Measurements from ENCODE around the gene EVL. TPM values are rescaled to one million over a fixed set of nuclear protein-coding genes. Genes with fewer than 3 reads are reported as not detected.

EVL gene
- total RNA-seq, 2 experiments from 2014 or later, result 206 to 298 TPM

DNA sequence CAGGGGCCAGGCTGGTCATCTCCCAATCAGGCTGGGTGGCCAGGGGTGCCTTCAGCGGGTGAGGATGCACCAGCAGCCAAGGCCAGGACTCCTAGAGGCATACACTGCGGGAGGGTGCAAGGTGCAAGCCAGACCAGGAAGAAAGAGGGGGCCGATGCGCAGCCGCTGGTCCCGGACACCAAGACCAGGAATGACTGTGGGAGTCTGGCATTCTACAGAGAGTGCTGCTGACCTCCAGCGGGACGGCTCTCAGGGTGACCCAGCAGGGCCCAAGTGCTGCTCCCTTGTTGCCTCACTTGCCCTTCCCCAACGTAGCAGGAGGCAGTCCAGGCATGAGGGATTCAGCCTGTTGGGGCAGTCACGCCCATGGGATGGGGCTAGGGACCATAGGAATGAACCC, 58.4 kb downstream of the EVL start:
- H3K9me2 ChIP-seq (ENCODE audit: insufficient read depth, low read length), result no peaks in the 10 kb centered on the region
- H3K4me2 ChIP-seq (ENCODE audit: low read length), result no peak overlapping the region
- CTCF ChIA-PET (ENCODE audit: unreplicated experiment), result no interaction called here
- intact Hi-C loops (cut with micrococcal nuclease; ENCODE audit: unreplicated experiment), result no loop called here
- POLR2A ChIA-PET, result no interaction called here
- no peaks in the 10 kb centered on the region for H3K4me1 ChIP-seq (ENCODE audit: insufficient read depth, low read length, poor library complexity, severe bottlenecking)
- no peak overlapping the region for H3K27ac ChIP-seq (ENCODE audit: low read depth, low read length, poor library complexity, severe bottlenecking)
- no peaks in the 10 kb centered on the region for H4K20me1 ChIP-seq (ENCODE audit: insufficient read depth, low read length)
- no peaks in the 10 kb centered on the region for H3K79me2 ChIP-seq (ENCODE audit: insufficient read depth, low read depth, low read length)
- H3K9me3 ChIP-seq (ENCODE audit: low read length), result no peaks in the 10 kb centered on the region
- H3K36me3 ChIP-seq (ENCODE audit: insufficient read depth, low read length), result peaks cover 50% of the 10 kb centered on the region; the same call in 1 of the 2 replicates
- TF ChIP-seq, protein P1, sequence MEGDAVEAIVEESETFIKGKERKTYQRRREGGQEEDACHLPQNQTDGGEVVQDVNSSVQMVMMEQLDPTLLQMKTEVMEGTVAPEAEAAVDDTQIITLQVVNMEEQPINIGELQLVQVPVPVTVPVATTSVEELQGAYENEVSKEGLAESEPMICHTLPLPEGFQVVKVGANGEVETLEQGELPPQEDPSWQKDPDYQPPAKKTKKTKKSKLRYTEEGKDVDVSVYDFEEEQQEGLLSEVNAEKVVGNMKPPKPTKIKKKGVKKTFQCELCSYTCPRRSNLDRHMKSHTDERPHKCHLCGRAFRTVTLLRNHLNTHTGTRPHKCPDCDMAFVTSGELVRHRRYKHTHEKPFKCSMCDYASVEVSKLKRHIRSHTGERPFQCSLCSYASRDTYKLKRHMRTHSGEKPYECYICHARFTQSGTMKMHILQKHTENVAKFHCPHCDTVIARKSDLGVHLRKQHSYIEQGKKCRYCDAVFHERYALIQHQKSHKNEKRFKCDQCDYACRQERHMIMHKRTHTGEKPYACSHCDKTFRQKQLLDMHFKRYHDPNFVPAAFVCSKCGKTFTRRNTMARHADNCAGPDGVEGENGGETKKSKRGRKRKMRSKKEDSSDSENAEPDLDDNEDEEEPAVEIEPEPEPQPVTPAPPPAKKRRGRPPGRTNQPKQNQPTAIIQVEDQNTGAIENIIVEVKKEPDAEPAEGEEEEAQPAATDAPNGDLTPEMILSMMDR (conservative IDR thresholded peaks at IDR 0.05; ENCODE audit: low read length), result no peak
- TF ChIP-seq EZH2phosphoT487 (IDR thresholded peaks at IDR 0.05; ENCODE audit: borderline replicate concordance, low read depth, low read length), result no peak
- H3K4me3 ChIP-seq (ENCODE audit: low read depth, low read length, poor library complexity, severe bottlenecking), result no peak overlapping the region
- DNase-seq (ENCODE audit: low spot score), result no peak
- no peak overlapping the region for H2AFZ ChIP-seq (ENCODE audit: low read length)
- no TSS peak for BruUV-seq (replicated peaks)

DNA sequence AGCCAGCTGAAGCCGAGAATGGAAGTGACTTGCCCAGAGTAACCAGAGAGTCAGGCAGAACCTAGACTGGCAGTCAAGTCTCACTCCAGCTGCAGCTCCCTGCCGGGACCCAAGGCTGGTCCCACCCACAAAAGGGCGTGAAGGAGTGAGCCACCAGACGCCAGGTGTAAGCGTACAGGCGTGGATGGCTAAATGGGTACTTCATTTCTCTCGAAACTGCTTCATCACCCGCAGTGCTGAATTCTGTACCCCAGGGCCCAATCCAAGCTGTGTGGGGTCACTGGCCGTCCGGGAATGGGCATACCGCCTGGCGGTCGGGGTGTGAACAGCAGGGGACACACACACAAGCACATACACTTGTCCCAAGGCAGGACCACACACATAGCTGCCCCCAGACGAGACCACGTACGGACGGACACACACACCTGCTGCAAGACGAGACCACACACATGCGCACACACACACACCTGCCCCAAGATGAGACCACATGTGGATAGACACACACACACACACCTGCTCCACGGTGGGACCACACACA, 59.4 kb downstream of the EVL start:
- CTCF ChIA-PET (ENCODE audit: unreplicated experiment), result no interaction called here
- DNase-seq (ENCODE audit: low spot score), result no peak
- no peak overlapping the region for H3K4me3 ChIP-seq (ENCODE audit: low read depth, low read length, poor library complexity, severe bottlenecking)
- POLR2A ChIA-PET, result no interaction called here
- H3K9me3 ChIP-seq (ENCODE audit: low read length), result no peaks in the 10 kb centered on the region
- no peak overlapping the region for H3K27ac ChIP-seq (ENCODE audit: low read depth, low read length, poor library complexity, severe bottlenecking)
- BruUV-seq (replicated peaks), result no TSS peak
- H3K4me1 ChIP-seq (ENCODE audit: insufficient read depth, low read length, poor library complexity, severe bottlenecking), result no peaks in the 10 kb centered on the region
- H3K4me2 ChIP-seq (ENCODE audit: low read length), result no peak overlapping the region
- TF ChIP-seq, protein P1 (conservative IDR thresholded peaks at IDR 0.05; ENCODE audit: low read length), result no peak
- no peak for TF ChIP-seq EZH2phosphoT487 (IDR thresholded peaks at IDR 0.05; ENCODE audit: borderline replicate concordance, low read depth, low read length)
- H3K9me2 ChIP-seq (ENCODE audit: insufficient read depth, low read length), result no peaks in the 10 kb centered on the region
- no peaks in the 10 kb centered on the region for H4K20me1 ChIP-seq (ENCODE audit: insufficient read depth, low read length)
- intact Hi-C loops (cut with micrococcal nuclease; ENCODE audit: unreplicated experiment), result no loop called here
- peaks cover 51% of the 10 kb centered on the region; the same call in 1 of the 2 replicates for H3K36me3 ChIP-seq (ENCODE audit: insufficient read depth, low read length)
- no peak overlapping the region for H2AFZ ChIP-seq (ENCODE audit: low read length)
- no peaks in the 10 kb centered on the region for H3K79me2 ChIP-seq (ENCODE audit: insufficient read depth, low read depth, low read length)

DNA sequence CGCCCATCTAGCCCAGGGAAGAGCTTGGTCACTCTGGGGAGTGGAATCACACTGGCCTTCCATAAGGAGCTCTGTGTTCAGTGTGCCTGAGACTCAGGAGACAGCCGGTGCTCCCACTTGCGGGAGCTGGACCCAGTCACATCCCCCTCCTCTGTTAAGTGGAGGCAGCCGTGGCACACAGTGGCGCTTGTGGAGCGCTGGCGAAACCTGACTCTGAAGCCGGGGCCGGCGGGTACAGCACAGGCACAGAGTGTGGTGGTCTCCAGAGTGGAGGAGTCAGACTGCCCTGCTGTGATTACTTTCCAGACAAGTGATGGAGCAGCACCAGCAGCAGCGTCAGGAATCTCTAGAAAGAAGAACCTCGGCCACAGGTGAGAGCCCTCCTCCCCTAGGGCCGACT, 61.2 kb downstream of the EVL start:
- no peaks in the 10 kb centered on the region for H3K9me3 ChIP-seq (ENCODE audit: low read length)
- H3K79me2 ChIP-seq (ENCODE audit: insufficient read depth, low read depth, low read length), result no peaks in the 10 kb centered on the region
- H3K4me2 ChIP-seq (ENCODE audit: low read length), result no peak overlapping the region
- DNase-seq (ENCODE audit: low spot score), result no peak
- no peak for TF ChIP-seq EZH2phosphoT487 (IDR thresholded peaks at IDR 0.05; ENCODE audit: borderline replicate concordance, low read depth, low read length)
- TF ChIP-seq, protein P1 (conservative IDR thresholded peaks at IDR 0.05; ENCODE audit: low read length), result no peak
- no peaks in the 10 kb centered on the region for H4K20me1 ChIP-seq (ENCODE audit: insufficient read depth, low read length)
- no peaks in the 10 kb centered on the region for H3K9me2 ChIP-seq (ENCODE audit: insufficient read depth, low read length)
- H3K27ac ChIP-seq (ENCODE audit: low read depth, low read length, poor library complexity, severe bottlenecking), result no peak overlapping the region
- no peaks in the 10 kb centered on the region for H3K4me1 ChIP-seq (ENCODE audit: insufficient read depth, low read length, poor library complexity, severe bottlenecking)
- peaks cover 67% of the 10 kb centered on the region; the same call in 1 of the 2 replicates for H3K36me3 ChIP-seq (ENCODE audit: insufficient read depth, low read length)
- no peak overlapping the region for H2AFZ ChIP-seq (ENCODE audit: low read length)
- BruUV-seq (replicated peaks), result no TSS peak
- POLR2A ChIA-PET, result no interaction called here
- CTCF ChIA-PET (ENCODE audit: unreplicated experiment), result no interaction called here
- H3K4me3 ChIP-seq (ENCODE audit: low read depth, low read length, poor library complexity, severe bottlenecking), result no peak overlapping the region
- intact Hi-C loops (cut with micrococcal nuclease; ENCODE audit: unreplicated experiment), result no loop called here
